22Rv1 (cell line): ENCODE results near the gene DNAJC16.
"Not testable (repeated sequence)": the region's sequence is repeated elsewhere in the genome, so short reads cannot be mapped to it uniquely, and the experiment has no call there.

Experiments
- CTCF ChIP-seq: fragments of 450-650 bp; IDR thresholded peaks from 2 replicates; pipeline ENCODE4 v1.5.1; 2017; ENCODE audit warnings: mild to moderate bottlenecking
- ZFX ChIP-seq: fragments of 450-650 bp; IDR thresholded peaks from 2 replicates; pipeline ENCODE4 v1.6.1; 2017; ENCODE audit warnings: antibody characterized with exemption, borderline replicate concordance

- not testable (repeated sequence) for TF ChIP-seq CTCF, ZFX
Measured at GRCh38 chr1:15482983-15483543, 43.6 kb upstream of the DNAJC16 start.
